ENCODE results near the gene RUNX1.

RUNX1 gene

DNA sequence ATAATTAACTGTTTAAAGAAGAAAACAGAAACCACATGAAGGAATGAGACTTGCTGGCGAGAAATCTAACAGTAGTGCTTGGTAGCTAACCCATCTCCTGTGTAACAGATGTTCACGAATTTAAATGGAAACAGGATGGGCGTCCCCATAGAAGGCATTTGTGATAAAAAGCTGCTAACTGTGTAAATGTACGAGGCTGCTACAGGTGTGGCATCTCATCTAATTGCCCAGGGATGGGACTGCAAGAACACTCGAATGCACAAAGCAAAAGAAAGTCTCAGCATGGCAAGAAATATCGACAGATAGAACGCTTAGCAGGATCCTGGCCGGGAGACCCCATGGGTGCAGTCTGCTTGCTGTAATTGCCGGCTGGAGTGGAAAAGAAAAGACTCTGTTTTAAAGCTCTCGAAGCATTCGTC is 112.7 kb downstream of the RUNX1 start:
- H3K4me3 ChIP-seq (ENCODE audit: low read depth, low read length): no peak overlapping the region
- TF ChIP-seq CTCF (IDR thresholded peaks at IDR 0.05; ENCODE audit: low read depth, low read length, missing control alignments): no peak
- no peak for DNase-seq (ENCODE audit: low read depth)

DNA sequence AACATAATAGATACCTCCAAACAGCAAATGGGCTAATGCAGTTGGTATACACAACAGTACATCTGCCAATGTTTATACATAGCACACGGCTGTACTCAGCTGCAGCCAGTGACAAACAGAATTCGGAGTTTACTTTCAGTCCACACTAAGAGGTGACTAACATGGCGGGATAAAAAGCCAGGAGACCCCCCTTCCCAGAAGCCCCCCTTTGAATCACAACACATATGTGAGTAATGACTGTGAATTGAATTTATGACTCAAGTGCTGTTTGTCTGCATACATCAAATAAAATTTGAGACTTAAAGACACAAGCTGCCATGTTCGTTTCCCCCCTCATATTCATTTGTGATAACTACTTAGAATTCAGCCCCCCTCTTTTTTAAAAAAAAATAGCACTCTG is 113.2 kb downstream of the RUNX1 start:
- no peak overlapping the region for H3K4me3 ChIP-seq (ENCODE audit: low read depth, low read length)
- no peak for DNase-seq (ENCODE audit: low read depth)
- TF ChIP-seq CTCF (IDR thresholded peaks at IDR 0.05; ENCODE audit: low read depth, low read length, missing control alignments): no peak

- no peak for TF ChIP-seq CTCF (IDR thresholded peaks at IDR 0.05; ENCODE audit: low read depth, low read length, missing control alignments)
- no peak overlapping the region for H3K4me3 ChIP-seq (ENCODE audit: low read depth, low read length)
- DNase-seq (ENCODE audit: low read depth): no peak
Observed at GRCh38 chr21:34935452-34935851, 113.7 kb downstream of the RUNX1 start.

DNA sequence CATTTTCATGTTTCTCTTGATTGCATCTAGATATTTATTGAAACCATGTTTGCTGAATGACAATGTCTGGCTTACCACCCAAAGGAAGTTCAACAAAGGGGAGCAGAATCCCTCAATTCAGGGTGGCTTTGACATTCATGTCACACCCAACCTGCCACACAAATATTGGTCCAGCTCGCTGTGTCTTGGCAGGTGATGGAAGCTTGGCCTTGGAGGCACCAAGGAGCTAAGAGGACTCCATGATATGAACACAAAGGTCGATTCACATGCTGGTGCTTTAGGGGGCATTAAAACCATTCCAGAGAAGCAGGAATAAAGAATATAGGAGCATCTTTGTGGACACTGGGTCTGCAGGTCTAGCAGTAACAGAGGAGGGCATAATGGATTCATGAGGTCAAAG is 114.8 kb downstream of the RUNX1 start:
- H3K4me3 ChIP-seq (ENCODE audit: low read depth, low read length): no peak overlapping the region
- TF ChIP-seq CTCF (IDR thresholded peaks at IDR 0.05; ENCODE audit: low read depth, low read length, missing control alignments): no peak
- DNase-seq (ENCODE audit: low read depth): no peak

- TF ChIP-seq CTCF (IDR thresholded peaks at IDR 0.05; ENCODE audit: low read depth, low read length, missing control alignments): no peak
- H3K4me3 ChIP-seq (ENCODE audit: low read depth, low read length): no peak overlapping the region
- no peak for DNase-seq (ENCODE audit: low read depth)
Observed at GRCh38 chr21:34933609-34934335, 115.3 kb downstream of the RUNX1 start.

- no peak for DNase-seq (ENCODE audit: low read depth)
- no peak for TF ChIP-seq CTCF (IDR thresholded peaks at IDR 0.05; ENCODE audit: low read depth, low read length, missing control alignments)
- H3K4me3 ChIP-seq (ENCODE audit: low read depth, low read length): no peak overlapping the region
Observed at GRCh38 chr21:34932233-34932632, 116.9 kb downstream of the RUNX1 start.

GRCh38 chr21:34930971-34931370 is 118.1 kb downstream of the RUNX1 start:
- DNase-seq (ENCODE audit: low read depth): no peak
- no peak overlapping the region for H3K4me3 ChIP-seq (ENCODE audit: low read depth, low read length)
- TF ChIP-seq CTCF (IDR thresholded peaks at IDR 0.05; ENCODE audit: low read depth, low read length, missing control alignments): no peak

Measured in GM12864 (cell line).